Activated CD4-positive, alpha-beta T cell treated with anti-CD3 and anti-CD28 coated beads for 24 hours (primary cell): ENCODE measurements around the gene LEMD1.

Source experiments
- DNase-seq, 2 donors: peaks; one replicate each; pipeline ENCODE4 v3.0.0-alpha.2; 2020; ENCODE audit warnings: low read depth in 2 of 2

The LEMD1 gene, protein sequence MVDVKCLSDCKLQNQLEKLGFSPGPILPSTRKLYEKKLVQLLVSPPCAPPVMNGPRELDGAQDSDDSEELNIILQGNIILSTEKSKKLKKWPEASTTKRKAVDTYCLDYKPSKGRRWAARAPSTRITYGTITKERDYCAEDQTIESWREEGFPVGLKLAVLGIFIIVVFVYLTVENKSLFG

DNA sequence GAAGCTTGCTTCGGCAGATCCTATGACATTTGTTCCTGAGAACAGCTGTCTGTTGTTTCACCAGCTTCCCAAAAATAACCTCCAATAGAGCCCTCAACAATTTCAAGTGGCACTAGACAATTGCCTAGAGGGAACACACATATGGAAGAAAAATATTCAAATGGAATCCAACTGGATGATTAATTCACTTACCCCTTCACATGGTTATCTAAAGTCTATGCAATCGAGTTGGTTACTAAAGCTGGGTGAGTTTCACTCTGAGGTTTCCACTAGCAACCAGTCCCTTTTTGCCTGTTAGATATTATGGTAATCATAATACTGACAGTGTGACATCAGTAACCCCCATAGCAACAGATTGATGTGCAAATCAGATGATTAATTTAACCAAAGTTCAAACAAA is at the start of gene LEMD1:
Gene LEMD1 (minus strand): TSS at position 259 of the 400 bp plus-strand sequence. CDS start 1,520 bp downstream, outside the sequence.
- DNase-seq = no peak

DNA sequence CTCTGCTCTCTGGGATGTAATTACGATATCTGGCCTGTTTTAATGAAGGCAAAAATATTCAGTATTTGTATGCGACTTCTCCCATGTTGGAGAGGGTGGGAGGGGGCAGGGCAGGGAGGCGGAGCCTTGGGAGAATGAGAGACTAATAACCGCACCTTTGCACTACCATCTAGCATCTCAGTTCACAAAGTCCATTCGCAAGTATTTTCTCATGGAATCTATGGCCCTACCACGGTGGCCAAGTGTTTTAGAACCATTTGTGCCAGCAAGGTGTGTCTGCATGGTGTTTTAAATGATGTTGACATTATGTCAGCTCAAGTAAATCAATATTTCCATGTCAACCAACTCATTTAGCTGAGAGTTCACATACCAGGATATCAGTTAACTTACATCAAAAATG is 48.3 kb upstream of the LEMD1 start:
- no peak for DNase-seq

DNA sequence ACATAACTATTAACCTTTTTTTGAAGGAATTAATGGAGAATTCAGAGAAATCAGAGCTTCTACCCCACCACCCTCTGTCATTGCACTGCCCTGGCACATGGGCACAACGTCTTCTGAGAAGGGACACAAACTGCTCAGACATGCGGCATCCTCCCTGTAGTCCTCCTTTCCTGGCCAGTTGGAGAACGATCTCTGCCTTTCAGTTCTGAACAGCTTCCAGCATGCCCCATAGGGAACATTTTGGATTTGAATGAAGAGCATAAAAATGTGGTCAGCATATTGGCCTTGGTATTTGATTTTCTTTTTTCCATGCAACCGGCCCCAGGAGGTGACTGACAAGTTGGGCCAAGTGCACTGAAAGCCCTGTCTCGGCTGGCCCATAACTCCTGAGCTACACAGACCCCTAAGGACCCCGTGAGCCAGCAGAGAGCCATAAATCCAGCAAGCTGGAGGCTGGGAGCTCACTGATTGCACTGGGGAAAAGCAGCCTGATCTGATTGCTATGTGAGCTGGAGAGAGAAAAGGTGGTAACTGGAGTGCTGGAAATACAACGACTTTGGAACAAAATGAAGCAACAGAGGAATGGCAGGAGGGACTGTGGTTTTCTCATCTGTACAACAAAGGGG is 44.9 kb upstream of the LEMD1 start:
- DNase-seq = no peak

DNA sequence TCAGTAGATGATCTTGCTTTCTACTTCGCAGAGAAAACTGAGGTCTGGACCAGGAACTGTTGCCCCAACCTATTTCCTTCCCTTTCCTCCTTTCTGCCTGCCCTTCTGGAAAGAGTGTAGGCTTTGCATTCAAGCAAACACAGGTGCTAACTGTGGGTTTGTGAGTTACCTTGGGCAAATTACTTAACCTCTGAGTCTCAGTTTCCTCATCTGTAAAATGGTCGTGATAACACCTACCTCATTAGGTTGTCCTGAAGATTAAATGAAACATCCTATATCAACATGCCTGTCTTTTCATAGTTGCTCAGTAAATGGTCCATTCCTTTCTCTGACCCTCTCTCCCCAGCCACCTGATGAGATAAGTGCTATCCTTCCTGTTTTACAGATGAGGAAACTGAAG is 43.5 kb upstream of the LEMD1 start:
- DNase-seq = no peak

DNA sequence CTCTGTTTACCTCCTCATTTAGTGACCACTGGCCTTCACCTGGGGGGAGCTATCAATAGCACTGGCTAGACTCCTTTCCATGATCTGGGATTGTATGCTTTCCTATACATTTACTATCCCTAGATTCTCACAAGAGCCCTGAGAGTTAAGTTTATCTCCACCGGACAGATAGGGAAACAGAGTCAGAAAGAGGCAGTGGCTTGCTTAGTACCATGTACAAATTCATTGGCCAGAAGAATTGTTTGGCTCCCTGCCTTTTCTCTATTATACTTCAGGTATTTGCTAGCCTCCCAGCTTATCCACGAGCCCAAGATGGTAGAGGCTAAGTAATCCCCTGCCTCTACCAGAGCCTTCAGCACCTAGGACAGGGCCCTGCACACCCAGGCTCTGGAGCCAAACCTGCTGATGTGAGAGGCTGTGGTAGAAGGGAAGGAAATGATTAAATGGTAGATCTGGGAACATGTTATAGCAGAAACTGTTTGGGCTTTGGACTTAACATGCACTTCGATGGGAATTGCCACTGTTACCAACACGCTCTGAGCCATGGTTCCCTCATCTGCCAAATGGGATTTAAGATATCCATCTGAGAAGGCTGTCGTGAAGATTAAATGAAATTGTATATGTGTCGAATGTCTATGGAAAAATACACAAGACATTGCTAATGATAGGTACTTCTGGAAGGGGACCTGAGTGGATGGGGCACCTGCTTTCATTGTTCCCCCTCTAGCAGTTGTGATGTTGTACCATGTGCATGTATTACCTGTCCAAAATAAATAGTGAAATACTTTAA is 37.1 kb upstream of the LEMD1 start:
- no peak for DNase-seq

DNA sequence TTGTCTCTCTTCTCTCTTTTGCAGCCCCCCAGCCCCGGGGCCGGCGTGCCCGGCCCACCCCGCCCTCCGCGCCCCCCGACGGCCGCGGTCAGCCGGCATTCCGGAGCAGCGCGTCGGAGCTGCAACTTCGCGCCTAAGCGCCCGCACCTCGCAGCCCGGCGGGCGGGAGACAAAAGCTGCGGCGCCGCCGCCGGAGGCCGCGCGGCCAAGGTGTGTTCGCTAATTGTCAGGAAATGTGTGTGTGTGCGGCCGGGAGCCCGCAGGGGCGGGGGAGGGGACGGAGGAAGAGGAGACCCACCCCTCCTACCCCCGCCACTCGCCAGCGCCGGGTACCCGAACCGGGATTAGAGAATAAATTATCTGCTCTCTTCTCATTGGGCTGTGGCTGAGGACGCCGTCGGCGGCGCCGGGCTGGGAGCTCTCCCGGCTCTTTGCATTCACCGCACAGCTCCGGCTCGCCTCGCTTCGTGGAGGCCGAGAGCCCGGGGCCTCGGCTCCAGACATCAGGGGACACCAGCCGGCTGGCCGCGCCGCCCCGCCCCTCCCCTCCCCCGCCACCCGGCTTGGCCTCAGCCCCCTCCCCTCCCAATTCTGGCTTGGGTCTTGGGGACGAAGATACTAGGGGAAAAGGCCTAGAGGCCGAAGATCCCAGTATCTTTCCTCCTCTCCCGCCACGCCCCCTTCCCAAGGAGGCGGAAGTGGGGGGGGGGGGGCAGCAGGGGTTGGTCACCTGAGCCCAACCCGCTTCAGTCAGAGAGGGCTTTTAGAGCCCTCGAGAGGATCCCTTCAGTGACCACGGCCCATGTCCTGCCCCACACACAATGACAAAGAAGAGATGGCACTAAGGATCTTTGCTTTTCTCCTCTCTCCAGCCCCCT is 35.3 kb upstream of the LEMD1 start:
- no peak for DNase-seq

DNA sequence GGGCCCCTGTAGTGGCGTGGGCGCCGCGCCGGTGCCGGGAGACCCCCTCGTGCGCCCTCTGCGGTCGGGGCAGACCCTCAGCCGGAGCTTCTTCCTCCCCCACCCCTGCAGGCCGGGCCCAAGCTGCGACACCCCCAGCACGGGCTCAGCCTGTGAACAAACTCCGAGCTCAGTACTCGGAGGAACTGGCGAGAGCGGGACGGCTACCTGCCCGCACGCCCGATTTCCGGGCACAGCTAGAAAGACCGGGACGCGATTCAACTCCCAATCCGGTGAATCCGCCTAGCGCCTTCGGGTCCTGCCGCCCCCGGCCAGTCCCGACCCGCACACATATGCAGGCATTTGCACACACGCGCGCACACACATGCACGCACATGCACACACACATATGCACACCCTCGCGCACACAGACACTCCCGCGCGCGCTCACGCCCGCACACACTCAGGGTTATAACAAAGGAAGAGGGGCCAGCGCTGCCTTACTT is 34.6 kb upstream of the LEMD1 start:
- no peak for DNase-seq

DNA sequence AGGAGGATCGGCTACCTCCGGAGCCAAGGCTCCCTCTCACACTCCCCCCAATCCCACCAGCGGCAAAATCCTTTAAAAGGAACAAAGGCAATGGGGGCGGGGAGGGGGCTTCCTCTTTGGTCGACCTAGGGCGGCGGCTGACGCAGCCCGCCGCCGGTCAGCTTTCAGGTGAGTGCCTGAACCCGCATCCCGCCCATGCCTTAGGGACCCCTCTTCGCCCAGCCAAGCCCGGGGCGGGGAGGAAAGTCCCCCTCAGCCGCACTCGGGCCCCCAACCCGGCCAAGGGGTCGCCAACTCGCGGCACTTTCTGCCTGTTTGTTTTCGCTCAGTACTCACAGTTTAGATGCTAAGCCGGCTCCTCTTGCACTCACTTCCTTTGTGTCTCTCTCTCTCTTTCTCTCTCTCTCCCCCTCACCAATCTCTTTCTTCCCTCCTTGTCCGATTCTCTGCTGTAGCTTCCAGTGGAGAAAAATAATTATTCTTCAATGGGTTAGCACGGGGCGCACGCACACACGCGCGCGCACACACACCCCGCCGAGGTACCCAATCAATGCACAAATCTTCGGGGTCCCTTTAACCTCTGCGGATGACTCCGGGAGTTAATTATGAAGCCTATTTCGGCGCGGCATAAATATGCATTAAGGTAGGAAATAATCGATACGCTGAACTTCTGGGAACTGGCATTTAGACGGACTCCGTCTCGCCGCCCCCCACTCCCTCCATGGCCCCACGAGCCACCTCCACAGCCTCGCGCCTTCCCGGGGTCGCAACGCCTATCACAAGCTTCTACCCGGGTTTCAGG is 33.9 kb upstream of the LEMD1 start, which contains the start of gene BLACAT1:
Gene BLACAT1 (minus strand): TSS at position 465 of the 802 bp plus-strand sequence.
- DNase-seq = no peak

DNA sequence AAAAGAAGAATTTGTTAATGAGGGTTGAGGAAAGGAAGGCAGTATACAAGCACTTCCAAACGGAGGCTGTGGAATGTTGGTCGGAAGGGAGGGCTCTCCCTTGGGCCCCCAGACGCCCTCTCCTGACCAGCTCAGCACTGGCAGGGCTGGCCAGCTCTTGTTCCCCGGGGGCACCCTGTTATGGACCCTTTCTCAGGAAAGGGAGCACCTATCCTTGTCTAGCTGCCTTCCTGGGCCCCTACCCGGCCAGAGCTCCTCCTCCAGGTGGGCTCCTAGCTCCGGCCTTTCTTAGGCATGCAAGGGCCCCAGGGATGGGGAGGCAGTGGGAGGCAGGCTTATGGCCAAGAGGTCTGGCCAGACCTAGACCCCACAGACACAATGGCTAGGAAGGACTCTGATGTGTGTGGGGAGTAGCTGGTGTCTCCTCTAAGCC is 33.1 kb upstream of the LEMD1 start:
- no peak for DNase-seq

DNA sequence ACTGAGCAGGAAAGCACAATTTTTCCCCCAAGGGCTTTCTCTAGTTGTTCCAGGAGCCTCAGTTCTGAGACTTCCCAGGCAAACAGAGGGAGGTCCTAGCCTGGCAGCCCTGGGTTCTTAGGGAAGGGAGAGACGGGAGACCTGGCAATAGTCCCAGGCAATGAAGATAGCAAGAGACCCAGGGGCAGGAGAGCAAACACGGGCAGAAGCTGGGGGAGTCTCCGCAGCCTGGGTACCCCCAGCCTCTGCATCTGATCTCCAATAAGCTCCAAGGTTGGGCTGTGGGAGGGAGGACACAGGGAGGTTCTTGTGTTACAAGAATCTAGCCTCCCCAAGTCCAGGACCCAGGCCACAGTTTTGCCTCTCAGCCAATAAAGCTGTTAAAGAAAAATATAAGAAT is 31.6 kb upstream of the LEMD1 start:
- DNase-seq = no peak

DNA sequence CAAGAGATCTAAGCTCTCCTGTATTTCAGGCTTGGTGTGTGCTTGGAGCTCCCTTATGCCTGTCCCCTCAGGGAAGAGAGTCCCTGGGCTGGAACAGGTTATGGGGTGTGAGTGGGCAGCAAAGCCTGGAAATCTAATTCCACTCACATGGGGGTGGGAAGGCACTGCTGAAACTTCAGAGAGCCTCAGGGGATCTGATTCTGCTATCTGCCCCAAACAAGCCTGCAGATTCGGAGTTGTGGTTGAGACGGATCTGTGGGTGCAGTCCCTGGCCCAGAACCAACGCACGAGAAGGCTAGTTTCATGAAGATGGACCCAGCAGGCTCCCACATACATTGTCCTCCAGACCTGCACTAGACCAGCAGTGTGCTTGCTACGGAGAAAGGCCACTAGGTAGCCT is 31.1 kb upstream of the LEMD1 start:
- no peak for DNase-seq

DNA sequence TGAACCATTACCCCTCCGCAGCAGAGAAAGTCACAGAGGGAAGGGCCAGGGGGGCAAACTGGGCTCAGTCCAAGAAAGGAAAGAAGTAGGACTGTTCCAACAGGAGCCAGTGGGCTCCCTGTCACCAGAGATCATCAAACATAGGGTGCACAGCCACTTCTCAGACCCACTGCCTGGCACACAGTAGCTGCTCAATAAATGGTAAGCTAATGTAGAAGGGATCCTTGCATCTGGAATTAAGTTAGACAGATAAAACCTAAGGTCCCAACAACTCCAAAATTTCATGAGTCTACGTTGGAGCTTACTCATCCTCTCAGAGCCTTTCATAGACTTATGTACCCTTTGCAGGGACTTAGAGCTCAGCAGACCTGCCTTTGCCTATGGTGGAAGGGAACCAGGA is 30.5 kb upstream of the LEMD1 start:
- DNase-seq = no peak

DNA sequence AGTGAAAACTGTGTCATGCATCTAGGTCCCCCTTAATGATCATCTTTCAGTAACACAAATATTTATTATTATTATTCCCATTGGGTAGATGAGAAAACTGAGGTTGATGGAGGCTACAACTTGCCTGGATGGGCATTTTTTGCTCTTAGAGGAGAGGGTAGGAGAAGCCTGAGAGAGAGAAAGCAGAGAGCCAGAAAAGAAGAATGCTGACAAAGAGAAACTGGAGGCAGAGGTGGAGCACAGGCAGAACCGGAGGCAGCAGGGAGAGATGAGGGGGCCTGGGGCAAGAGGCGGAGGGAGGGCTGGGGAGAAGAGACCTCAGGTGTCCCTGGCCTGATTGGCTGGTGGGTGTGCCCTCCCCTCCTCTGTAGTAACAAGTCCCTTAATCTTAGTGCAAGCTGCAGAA is 29.9 kb upstream of the LEMD1 start:
- no peak for DNase-seq

DNA sequence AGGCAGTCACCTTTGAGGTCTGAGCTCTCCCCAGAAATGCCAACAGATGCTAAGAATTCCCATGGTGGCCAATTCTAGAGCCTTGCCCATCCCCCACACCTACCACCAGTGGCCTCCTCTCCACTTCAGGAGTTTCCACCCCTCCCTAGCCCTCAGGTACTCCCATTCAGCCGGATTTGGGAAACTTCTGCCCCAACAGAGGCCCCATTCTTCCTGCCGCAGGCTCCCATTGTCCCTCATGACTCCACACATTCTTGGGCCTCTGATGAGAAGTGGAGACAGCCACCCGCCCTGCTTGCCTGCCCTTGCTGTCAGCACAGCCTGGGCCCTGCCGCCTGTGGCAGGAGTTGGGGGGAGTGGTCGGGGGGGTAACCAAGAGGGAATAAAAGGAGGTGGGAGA is 29.3 kb upstream of the LEMD1 start:
- no peak for DNase-seq

DNA sequence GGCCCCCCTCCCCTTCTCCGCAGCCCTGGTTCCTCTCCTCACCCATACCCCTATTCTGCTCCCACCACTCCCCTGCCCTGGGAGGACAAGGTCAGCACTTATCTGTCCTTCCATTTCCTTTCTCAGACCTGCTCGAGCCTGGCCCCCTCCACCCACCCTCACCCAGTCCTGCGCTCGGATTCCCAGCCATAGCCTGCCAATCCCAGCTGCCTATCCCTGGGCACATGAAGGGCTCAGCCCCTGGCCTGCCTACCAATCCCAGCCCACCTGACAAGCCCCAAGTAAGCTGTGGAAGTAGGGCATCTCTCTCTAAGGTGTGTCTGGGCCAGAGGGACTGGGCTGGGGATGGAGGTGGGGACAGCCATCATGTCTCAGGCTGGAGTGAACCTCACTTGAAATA is 28.6 kb upstream of the LEMD1 start:
- no peak for DNase-seq

DNA sequence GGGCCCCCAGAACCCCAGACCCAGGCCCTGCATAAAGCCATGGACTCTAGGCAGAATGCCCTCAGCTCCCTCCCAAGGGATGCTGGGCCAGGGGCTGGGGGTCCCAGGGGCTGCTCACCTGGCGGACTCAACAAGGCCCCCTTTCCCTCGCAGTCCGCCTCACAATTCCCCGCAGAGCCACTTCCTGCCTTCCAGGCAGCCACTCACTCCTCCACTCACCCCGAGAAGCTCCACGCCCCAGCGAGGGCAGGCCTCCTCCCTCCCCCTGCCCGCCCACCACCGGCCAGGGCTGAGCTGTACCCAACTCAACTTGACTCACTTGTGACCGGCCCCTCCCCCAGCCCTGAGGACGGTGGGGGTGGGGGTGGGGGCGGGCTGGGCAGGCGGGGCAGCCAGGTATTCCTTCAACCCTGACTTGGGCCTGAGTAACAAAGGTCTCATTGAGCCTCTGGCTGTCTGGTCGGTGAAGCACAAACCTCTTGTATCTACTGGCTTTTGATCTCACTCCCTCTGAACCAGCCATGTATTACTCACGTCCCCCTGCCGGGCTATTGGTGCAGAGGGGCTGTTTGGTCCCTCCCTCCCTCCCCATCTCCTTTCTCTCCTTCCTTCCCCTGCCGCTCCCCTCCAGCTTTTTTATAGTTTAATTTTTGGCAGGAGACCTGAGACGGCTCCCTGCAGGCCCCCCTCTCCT is 28.0 kb upstream of the LEMD1 start:
- peak in 1 of 2 donors; percentile 18 for DNase-seq

DNA sequence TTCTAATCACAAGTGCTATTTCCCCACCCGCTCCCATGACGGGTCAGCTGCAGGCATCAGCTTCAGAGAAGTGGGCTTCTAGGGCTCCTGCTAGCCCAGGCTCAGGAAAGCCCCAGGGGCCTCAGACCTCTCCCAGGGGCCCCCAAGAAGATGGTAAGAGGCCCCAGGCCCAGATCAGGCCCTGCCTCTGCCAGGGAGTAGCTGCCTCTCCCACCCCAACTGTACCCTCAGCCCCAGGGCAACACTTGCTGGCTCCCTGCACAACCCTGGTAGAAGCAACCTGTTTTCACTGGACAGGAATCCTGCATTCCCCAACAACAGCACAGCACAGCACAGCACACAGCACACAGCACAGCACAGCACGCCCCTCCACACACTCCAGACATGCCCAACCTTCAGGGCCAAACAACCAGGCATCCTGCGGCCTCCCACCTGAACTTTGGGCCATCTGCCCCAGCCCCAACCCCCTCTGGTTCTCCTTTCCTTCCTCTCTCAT is 27.4 kb upstream of the LEMD1 start:
- no peak for DNase-seq

DNA sequence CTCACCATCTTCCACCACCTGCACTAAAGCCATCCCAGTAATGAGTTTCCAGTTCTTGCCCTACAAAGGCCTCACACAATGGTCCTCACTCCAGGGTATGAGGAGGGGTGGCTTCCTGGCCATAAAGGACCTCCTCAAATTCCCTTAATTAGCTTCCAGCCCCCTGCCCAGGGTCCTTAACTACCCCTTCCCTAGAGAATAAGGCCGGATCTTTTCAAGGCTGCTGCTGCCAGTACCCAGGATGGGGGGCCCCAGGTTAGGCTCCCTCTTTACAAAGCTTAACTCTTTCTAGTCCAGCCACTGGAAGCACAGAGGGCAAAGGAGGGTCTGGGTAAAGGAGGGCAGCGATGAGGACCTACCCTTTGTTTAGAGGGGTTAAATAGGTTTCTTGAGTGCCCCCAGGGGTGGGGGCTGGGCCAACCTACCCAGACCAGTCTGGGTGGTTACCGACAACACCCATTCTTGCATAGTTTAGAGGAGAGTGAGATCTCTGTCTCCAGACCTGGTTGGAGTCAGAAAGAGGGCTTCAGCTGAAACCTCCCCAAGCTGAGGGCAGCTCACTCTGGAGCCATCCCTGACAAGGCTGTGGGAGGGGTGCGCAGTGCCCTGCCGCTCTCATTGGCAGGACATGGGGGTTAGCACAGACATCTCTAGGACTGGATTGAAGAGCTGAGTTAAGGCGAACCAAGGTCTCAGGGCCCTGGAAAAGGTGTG is 26.8 kb upstream of the LEMD1 start:
- no peak for DNase-seq
